ENCODE results near the gene LAMTOR2.

- TF ChIP-seq CTCF (IDR thresholded peaks at IDR 0.05; ENCODE audit: insufficient read depth, low read length, poor library complexity, severe bottlenecking) (no peak), EZH2phosphoT487 (conservative IDR thresholded peaks at IDR 0.05; ENCODE audit: low read length) (no peak)
These were observed 49.7 kb downstream of the LAMTOR2 start for GRCh38 chr1:156104065-156104810.

Data from SU-DHL-6 (cell line).